B cell (primary cell): Measurements from ENCODE around the gene PSEN1. TPM values are rescaled to one million over a fixed set of nuclear protein-coding genes. Genes with fewer than 3 reads are reported as not detected.
A peak's percentile ranks its signal among the peaks of the same experiment; 100 is the strongest.

Source experiments
- ATAC-seq: fragments of 200-7000 bp; cut with Tn5 transposase; one replicate; pipeline ENCODE4 v1.10.0; 2021; ENCODE audit warnings: low read depth, mild to moderate bottlenecking, moderate number of reproducible peaks, moderate library complexity
- CTCF ChIA-PET: fragments of 350-600 bp; sonication (Branson Sonifier 250); formaldehyde crosslinking; loops from one replicate; lab custom pipeline; 2021; ENCODE audit warnings: antibody characterized with exemption, inconsistent platforms; lab: Charles Lee
- POLR2A ChIA-PET: fragments of 350-600 bp; sonication (Branson Sonifier 250); formaldehyde crosslinking; loops from one replicate; lab custom pipeline; 2021; ENCODE audit warnings: antibody characterized with exemption; lab: Charles Lee
- DNase-seq: peaks from one replicate; pipeline ENCODE4 v3.0.0; 2013
- H2AFZ ChIP-seq: 2 replicates; pipeline ENCODE4 v1.6.1; 2012; ENCODE audit warnings: mild to moderate bottlenecking, low read depth, low read length; ENCODE audit not compliant: insufficient read depth, poor library complexity, severe bottlenecking
- H3K27ac ChIP-seq, 2 donors: 1 replicate in 1 of 2; 2 replicates in 1 of 2; pipeline ENCODE4 v1.5.1; 2012 to 2013; ENCODE audit warnings: low read length in 2 of 2, mild to moderate bottlenecking in 2 of 2, moderate library complexity in 1 of 2
- H3K27me3 ChIP-seq, 4 experiments: fragments of 200-600 bp in 1 of 4; sonication (generic) in 1 of 4; replicated peaks in 1 of 4; 1 replicate in 2 of 4; 2 replicates in 2 of 4; pipeline versions ENCODE4 v1.6.1 to v1.7.0; 2013 to 2016; ENCODE audit warnings: low read length in 3 of 4, mild to moderate bottlenecking in 2 of 4, mixed read lengths in 1 of 4, moderate library complexity in 1 of 4; ENCODE audit not compliant: insufficient read depth in 4 of 4, control insufficient read depth in 3 of 4; ENCODE audit errors: control extremely low read depth in 1 of 4
- H3K36me3 ChIP-seq, 2 experiments: replicated peaks in 1 of 2; 1 replicate in 1 of 2; 2 replicates in 1 of 2; pipeline versions ENCODE4 v1.6.1 to v1.7.1; 2013; ENCODE audit warnings: low read length in 1 of 2; ENCODE audit not compliant: insufficient read depth in 2 of 2, control insufficient read depth in 1 of 2; ENCODE audit errors: control extremely low read depth in 1 of 2, extremely low read depth in 1 of 2
- H3K4me1 ChIP-seq, 2 donors: fragments of 200-600 bp in 1 of 2; sonication (generic) in 1 of 2; 1 replicate in 1 of 2; 2 replicates in 1 of 2; pipeline versions ENCODE4 v1.5.1 to v1.6.1; 2013 to 2017; ENCODE audit warnings: low read length in 2 of 2; ENCODE audit not compliant: control insufficient read depth in 2 of 2, insufficient read depth in 2 of 2
- H3K4me2 ChIP-seq: replicated peaks from 2 replicates; pipeline ENCODE3; 2012; ENCODE audit warnings: mild to moderate bottlenecking, low read depth, low read length; ENCODE audit not compliant: poor library complexity, severe bottlenecking
- H3K4me3 ChIP-seq, 5 experiments: fragments of 200-600 bp in 1 of 5; sonication (generic) in 1 of 5; 1 replicate in 3 of 5; 2 replicates in 2 of 5; pipeline versions ENCODE4 v1.5.1 to v1.7.0; 2011 to 2016; ENCODE audit warnings: low read length in 4 of 5, mild to moderate bottlenecking in 4 of 5, low read depth in 2 of 5, control low read depth in 1 of 5, moderate library complexity in 1 of 5; ENCODE audit not compliant: insufficient read depth in 1 of 5; ENCODE audit errors: control extremely low read depth in 1 of 5, extremely low read depth in 1 of 5
- H3K79me2 ChIP-seq: fragments of 200-600 bp; sonication (generic); one replicate; pipeline ENCODE4 v1.6.0; 2016; ENCODE audit warnings: low read length; ENCODE audit not compliant: control insufficient read depth, insufficient read depth
- H3K9ac ChIP-seq: fragments of 200-600 bp; sonication (generic); 2 replicates; pipeline ENCODE4 v1.6.1; 2017; ENCODE audit warnings: mild to moderate bottlenecking, low read length, moderate library complexity
- H3K9me3 ChIP-seq, 3 donors: one replicate each; pipeline versions ENCODE4 v1.6.1 to v1.7.1; 2013; ENCODE audit warnings: low read length in 2 of 3; ENCODE audit not compliant: control insufficient read depth in 2 of 3, insufficient read depth in 1 of 3; ENCODE audit errors: control extremely low read depth in 1 of 3
- H4K20me1 ChIP-seq: 2 replicates; pipeline ENCODE4 v1.6.0; 2012; ENCODE audit warnings: mild to moderate bottlenecking, low read length; ENCODE audit not compliant: insufficient read depth, control insufficient read depth, poor library complexity, severe bottlenecking
- H3K27ac Mint-ChIP-seq: one replicate; pipeline ENCODE4 v1.8.0; 2021; ENCODE audit warnings: mixed read lengths
- H3K27me3 Mint-ChIP-seq: one replicate; pipeline ENCODE4 v1.8.0; 2021; ENCODE audit warnings: mixed read lengths
- H3K4me1 Mint-ChIP-seq: one replicate; pipeline ENCODE4 v1.8.0; 2021; ENCODE audit warnings: mixed read lengths
- H3K4me3 Mint-ChIP-seq: one replicate; pipeline ENCODE4 v1.8.0; 2021; ENCODE audit warnings: mixed read lengths
- H3K9me3 Mint-ChIP-seq: one replicate; pipeline ENCODE4 v1.8.0; 2022; ENCODE audit warnings: mixed read lengths; ENCODE audit not compliant: insufficient read depth
- EZH2 ChIP-seq: IDR thresholded peaks from 2 replicates; pipeline ENCODE4 v1.6.1; 2012; ENCODE audit warnings: borderline replicate concordance, low read depth, mild to moderate bottlenecking, moderate library complexity, low read length; ENCODE audit not compliant: insufficient read depth, poor library complexity, severe bottlenecking
- WGBS: methylation state at CpG from one replicate; pipeline ENCODE4 v1.1.5; 2013; ENCODE audit warnings: missing lambda C conversion rate; ENCODE audit not compliant: insufficient coverage; 5-methylcytosine and 5-hydroxymethylcytosine counted together
- intact Hi-C: fragments of 100-400 bp; cut with micrococcal nuclease; formaldehyde crosslinking; loops from one replicate; pipeline ENCODE4 v1.10.0; 2022
- polyA plus RNA-seq: library from polyadenylated mRNA; depleted of rRNA; stranded (reverse); fragments of >200 nt; gene quantifications from 2 replicates; pipeline ENCODE4 v1.2.3, GENCODE V29; 2012
- total RNA-seq, 2 donors: library from RNA; stranded (reverse); fragments of 120-200 nt in 1 of 2; gene quantifications; 1 replicate in 1 of 2; 2 replicates in 1 of 2; pipeline versions ENCODE4 v1.2.3 to v1.2.4, GENCODE V29; 2013 to 2022
- TF ChIP-seq, protein P1 (sequence below): fragments of 200-600 bp; IDR thresholded peaks from one replicate; pipeline ENCODE4 v1.8.0; 2022; ENCODE audit warnings: antibody characterized with exemption, mild to moderate bottlenecking

PSEN1 gene
- total and polyA plus RNA-seq, 2 donors (not counting 1 experiment from before 2014, with no cell fraction given), result 10.2 to 75.9 TPM

DNA sequence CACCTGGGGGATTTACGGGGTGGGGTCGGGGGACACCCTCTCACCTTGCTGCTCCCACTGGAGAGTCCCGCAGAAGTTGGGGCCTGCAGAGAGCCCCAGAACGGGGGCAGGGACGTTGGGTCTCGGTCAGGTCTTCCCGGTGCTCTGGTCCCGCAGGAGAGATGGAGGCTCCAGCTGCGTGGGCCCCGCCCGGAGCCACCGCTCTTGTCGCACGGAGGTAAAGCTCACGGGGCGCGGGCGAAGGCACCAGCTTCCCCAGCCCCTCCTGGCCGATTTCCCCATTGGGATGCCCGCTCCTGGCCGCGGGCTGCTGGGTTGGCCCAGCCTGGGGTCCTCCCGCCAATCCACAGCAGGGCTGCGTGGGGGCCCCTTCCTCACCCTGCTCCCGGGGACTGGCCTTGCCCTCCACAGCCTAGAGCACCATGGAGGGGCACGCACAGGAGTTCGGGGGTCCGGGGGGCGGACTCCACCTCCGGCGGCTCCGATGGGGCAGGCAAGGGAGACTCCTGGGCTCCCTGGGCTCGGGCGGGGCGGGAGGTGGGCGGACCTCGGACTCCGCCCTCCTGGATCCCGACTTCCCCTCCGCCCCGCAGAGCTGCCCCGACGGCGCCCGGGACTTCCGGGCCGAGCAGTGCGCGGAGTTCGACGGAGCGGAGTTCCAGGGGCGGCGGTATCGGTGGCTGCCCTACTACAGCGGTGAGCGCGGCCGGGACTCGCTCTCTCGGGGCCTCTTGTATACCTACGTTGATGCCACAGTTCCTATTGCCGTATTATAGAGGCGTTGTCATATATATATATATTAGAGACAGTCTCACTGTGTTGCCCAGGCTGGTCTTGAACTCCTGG, 109.4 kb downstream of the PSEN1 start:
- TF ChIP-seq EZH2, result no peak
- TF ChIP-seq, protein P1, sequence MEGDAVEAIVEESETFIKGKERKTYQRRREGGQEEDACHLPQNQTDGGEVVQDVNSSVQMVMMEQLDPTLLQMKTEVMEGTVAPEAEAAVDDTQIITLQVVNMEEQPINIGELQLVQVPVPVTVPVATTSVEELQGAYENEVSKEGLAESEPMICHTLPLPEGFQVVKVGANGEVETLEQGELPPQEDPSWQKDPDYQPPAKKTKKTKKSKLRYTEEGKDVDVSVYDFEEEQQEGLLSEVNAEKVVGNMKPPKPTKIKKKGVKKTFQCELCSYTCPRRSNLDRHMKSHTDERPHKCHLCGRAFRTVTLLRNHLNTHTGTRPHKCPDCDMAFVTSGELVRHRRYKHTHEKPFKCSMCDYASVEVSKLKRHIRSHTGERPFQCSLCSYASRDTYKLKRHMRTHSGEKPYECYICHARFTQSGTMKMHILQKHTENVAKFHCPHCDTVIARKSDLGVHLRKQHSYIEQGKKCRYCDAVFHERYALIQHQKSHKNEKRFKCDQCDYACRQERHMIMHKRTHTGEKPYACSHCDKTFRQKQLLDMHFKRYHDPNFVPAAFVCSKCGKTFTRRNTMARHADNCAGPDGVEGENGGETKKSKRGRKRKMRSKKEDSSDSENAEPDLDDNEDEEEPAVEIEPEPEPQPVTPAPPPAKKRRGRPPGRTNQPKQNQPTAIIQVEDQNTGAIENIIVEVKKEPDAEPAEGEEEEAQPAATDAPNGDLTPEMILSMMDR, result no peak
- ATAC-seq (peak; percentile 84), DNase-seq (peak; percentile 82)
- Histone ChIP-seq H3K9ac (peak overlapping the region; percentile 69), H3K27ac (peak overlapping the region in 1 of 2 donors; percentile 29), H3K4me3 (peak overlapping the region in 4 of 5 experiments; percentile 63 to 70 (median 66)), H3K79me2 (no peaks in the 10 kb centered on the region), H3K9me3 (peaks cover 0 to 13% (median 0%) of the 10 kb centered on the region in 3 donors), H4K20me1 (no peaks in the 10 kb centered on the region), H3K4me1 (peaks cover 58 to 72% of the 10 kb centered on the region in 2 donors), H3K27me3 (peaks cover 0 to 25% (median 9%) of the 10 kb centered on the region in 4 experiments), H3K36me3 (no peaks in the 10 kb centered on the region), H2AFZ (peak overlapping the region; percentile 86), H3K4me2 (peak overlapping the region; percentile 96)
- peaks cover 71% of the 10 kb centered on the region for H3K4me1 Mint-ChIP-seq
- no peak overlapping the region for H3K27ac Mint-ChIP-seq
- CTCF ChIA-PET, result no interaction called here
- peaks cover 23% of the 10 kb centered on the region for H3K27me3 Mint-ChIP-seq
- WGBS, result 7% methylated on average over 56 of the region's 64 CpGs
- intact Hi-C loops, result loop anchor here (5.0 kb wide), 1 partner anchor 212 kb away; the partner anchor contains the start of gene NUMB
- peak overlapping the region; percentile 75 for H3K4me3 Mint-ChIP-seq
- POLR2A ChIA-PET, result no interaction called here
- no peaks in the 10 kb centered on the region for H3K9me3 Mint-ChIP-seq
